SH-SY5Y (cell line): ENCODE results near the gene ARMC3.

Experiments used
- GATA2 ChIP-seq: IDR thresholded peaks from 2 replicates; pipeline ENCODE4 v1.6.1; 2011; ENCODE audit warnings: mild to moderate bottlenecking, low read depth, low read length
- GATA3 ChIP-seq: IDR thresholded peaks from 2 replicates; pipeline ENCODE4 v1.6.1; 2011; ENCODE audit warnings: low read depth, mild to moderate bottlenecking, low read length, moderate library complexity

DNA sequence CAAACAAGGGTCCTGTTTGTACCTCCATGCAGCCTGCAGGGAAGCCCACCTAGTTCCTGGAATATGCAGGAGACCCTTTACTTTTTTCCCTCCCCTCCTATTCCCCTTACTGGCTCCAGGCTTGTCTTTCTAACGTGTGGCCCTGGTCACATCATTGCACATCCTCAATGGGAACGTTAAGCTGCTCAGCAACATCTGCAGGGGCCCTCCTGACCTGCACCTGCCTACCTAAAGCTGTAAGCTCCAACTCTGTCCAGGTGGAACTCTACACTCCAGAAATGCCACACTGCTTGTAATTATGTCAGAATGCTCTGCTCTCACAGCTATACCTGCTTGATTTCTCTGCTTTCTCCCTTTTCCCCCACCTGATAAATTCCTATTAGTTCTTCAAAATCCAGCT, 72.1 kb downstream of the ARMC3 start:
- TF ChIP-seq GATA2, result no peak
- no peak for TF ChIP-seq GATA3
